GM12891 (cell line): ENCODE results near the gene AHSG.

ENCODE experiments used
- POLR2A ChIP-seq: IDR thresholded peaks from 2 replicates; pipeline ENCODE4 v1.6.1; 2011; ENCODE audit warnings: low read depth, low read length, control low read depth
- POLR2AphosphoS5 ChIP-seq: IDR thresholded peaks from 2 replicates; pipeline ENCODE4 v1.6.1; 2011; ENCODE audit warnings: low read depth, low read length, control low read depth
- SPI1 ChIP-seq: IDR thresholded peaks from 2 replicates; pipeline ENCODE4 v1.6.1; 2011; ENCODE audit warnings: low read depth, low read length, control low read depth
- TAF1 ChIP-seq: IDR thresholded peaks from 2 replicates; pipeline ENCODE4 v1.6.1; 2011; ENCODE audit warnings: low read depth, low read length, control low read depth

- no peak for TF ChIP-seq TAF1
- TF ChIP-seq POLR2A: no peak
- TF ChIP-seq POLR2AphosphoS5: no peak
- TF ChIP-seq SPI1: no peak
These were observed 36.0 kb downstream of the AHSG start for GRCh38 chr3:186648851-186649250.
